GM21526 (cell line): Measurements from ENCODE around the gene SEBOX.

Source experiments
- ATAC-seq: cut with Tn5 transposase; IDR thresholded peaks from one replicate; pipeline ENCODE4 v1.9.1; 2021; ENCODE audit warnings: moderate library complexity; ENCODE audit not compliant: unreplicated experiment, low FRiP score

SEBOX gene

GRCh38 chr17:28324267-28324745, 40.7 kb downstream of the SEBOX start:
- ATAC-seq = no peak

GRCh38 chr17:28320215-28321061, 44.6 kb downstream of the SEBOX start:
- ATAC-seq = no peak

GRCh38 chr17:28319598-28319935, 45.4 kb downstream of the SEBOX start:
- ATAC-seq = no peak

GRCh38 chr17:28318759-28319597, 46.0 kb downstream of the SEBOX start, which contains the start of gene TMEM97:
Gene TMEM97 (plus strand): TSS chr17:28319200. CDS start chr17:28319240, 40 bp downstream.
- ATAC-seq = peak; percentile 86

- peak; percentile 15 for ATAC-seq
Measured at GRCh38 chr17:28317966-28318758, 46.8 kb downstream of the SEBOX start.

- no peak for ATAC-seq
Measured at GRCh38 chr17:28317099-28317965, 47.7 kb downstream of the SEBOX start.

- no peak for ATAC-seq
Measured at GRCh38 chr17:28315846-28316705, 48.9 kb downstream of the SEBOX start.

- ATAC-seq = no peak
Measured at GRCh38 chr17:28313841-28314240, 51.2 kb downstream of the SEBOX start.
